ENCODE measurements around the gene RAD21L1.

The RAD21L1 gene

GRCh38 chr20:1224205-1224890 lies 1.5 kb upstream of the RAD21L1 start:
- TF ChIP-seq CTCF (IDR thresholded peaks at IDR 0.05), result no peak

GRCh38 chr20:1225263-1225782 lies 521 bp upstream of the RAD21L1 start:
- no peak for TF ChIP-seq CTCF (IDR thresholded peaks at IDR 0.05)

GRCh38 chr20:1229541-1229940 lies 3.7 kb downstream of the RAD21L1 start:
- TF ChIP-seq CTCF (IDR thresholded peaks at IDR 0.05), result no peak

- no peak for TF ChIP-seq CTCF (IDR thresholded peaks at IDR 0.05)
Measured at GRCh38 chr20:1232286-1233111, 6.7 kb downstream of the RAD21L1 start.

- no peak for TF ChIP-seq CTCF (IDR thresholded peaks at IDR 0.05)
Measured at GRCh38 chr20:1240549-1240948, 14.7 kb downstream of the RAD21L1 start.

GRCh38 chr20:1241456-1241855 lies 15.6 kb downstream of the RAD21L1 start:
- no peak for TF ChIP-seq CTCF (IDR thresholded peaks at IDR 0.05)

- TF ChIP-seq CTCF (IDR thresholded peaks at IDR 0.05), result no peak
Measured at GRCh38 chr20:1242099-1242498, 16.3 kb downstream of the RAD21L1 start.

All from LNCAP (cell line).